Stimulated activated memory B cell treated with anti-CD40 and anti-IgM and Interleukin-4, amounts not matched to agents 10 μg/mL and 1 μg/mL and 100 μg/mL, for 72 hours (primary cell): Measurements from ENCODE around the gene PANK3.
"Not testable (repeated sequence)": the region's sequence is repeated elsewhere in the genome, so short reads cannot be mapped to it uniquely, and the experiment has no call there.

Experiments
- ATAC-seq: fragments of 150-1000 bp; cut with Tn5 transposase; 2 replicates; pipeline ENCODE4 v1.10.0; 2021
- H3K27ac Mint-ChIP-seq: one replicate; pipeline ENCODE4 v1.8.0; 2022; ENCODE audit warnings: mild to moderate bottlenecking, mixed read lengths
- H3K27me3 Mint-ChIP-seq: one replicate; pipeline ENCODE4 v1.8.0; 2022; ENCODE audit warnings: mixed read lengths
- H3K36me3 Mint-ChIP-seq: one replicate; pipeline ENCODE4 v1.8.0; 2022; ENCODE audit warnings: mixed read lengths
- H3K4me1 Mint-ChIP-seq: one replicate; pipeline ENCODE4 v1.8.0; 2022; ENCODE audit warnings: mixed read lengths
- H3K4me3 Mint-ChIP-seq: one replicate; pipeline ENCODE4 v1.8.0; 2022; ENCODE audit warnings: mild to moderate bottlenecking, moderate library complexity, mixed read lengths
- H3K9me3 Mint-ChIP-seq: one replicate; pipeline ENCODE4 v1.8.0; 2022; ENCODE audit warnings: mixed read lengths

PANK3 gene

DNA sequence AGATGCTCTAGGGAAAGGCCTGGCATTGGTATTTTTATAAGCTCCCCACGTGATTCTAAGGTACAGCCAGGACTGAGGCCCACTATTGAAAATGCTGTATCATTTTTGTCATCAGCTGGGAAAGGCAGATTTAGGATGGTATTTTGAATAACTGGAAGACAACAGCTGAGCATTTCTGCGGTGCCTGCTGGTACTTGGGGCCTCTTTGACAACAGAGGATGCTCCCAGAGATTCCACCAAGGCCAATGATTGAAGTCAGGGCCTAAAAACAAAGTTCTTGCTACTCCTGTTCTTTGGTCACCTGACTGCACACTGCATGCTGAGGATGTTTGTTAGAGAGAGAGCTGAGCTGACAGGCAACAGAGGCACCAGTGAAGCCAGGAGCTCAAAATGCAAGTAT, 42.0 kb downstream of the PANK3 start:
- Mint-ChIP-seq H3K9me3 (no peaks in the 10 kb centered on the region), H3K4me3 (no peak overlapping the region), H3K27ac (no peak overlapping the region), H3K36me3 (no peaks in the 10 kb centered on the region), H3K4me1 (no peaks in the 10 kb centered on the region), H3K27me3 (peaks cover 10% of the 10 kb centered on the region)
- ATAC-seq, result no peak

DNA sequence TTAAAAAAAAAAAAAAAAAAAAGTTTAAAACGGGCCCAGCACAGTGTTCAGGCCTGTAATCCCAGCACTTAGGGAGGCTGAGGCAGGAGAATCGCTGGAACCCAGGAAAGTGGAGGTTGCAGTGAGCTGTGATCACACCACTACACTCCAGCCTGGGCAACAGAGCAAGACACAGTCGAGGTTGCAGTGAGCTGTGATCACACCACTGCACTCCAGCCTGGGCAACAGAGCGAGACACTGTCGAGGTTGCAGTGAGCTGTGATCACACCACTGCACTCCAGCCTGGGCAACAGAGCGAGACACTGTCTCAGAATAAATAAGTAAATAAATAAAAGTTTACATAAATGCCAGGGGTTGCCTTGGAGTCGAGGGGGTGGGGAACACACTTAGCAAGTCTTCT, 44.8 kb downstream of the PANK3 start:
- not testable (repeated sequence) for H3K4me1 Mint-ChIP-seq, H3K36me3 Mint-ChIP-seq, H3K9me3 Mint-ChIP-seq, H3K4me3 Mint-ChIP-seq, ATAC-seq, H3K27ac Mint-ChIP-seq
- peaks cover 29% of the 10 kb centered on the region for H3K27me3 Mint-ChIP-seq

DNA sequence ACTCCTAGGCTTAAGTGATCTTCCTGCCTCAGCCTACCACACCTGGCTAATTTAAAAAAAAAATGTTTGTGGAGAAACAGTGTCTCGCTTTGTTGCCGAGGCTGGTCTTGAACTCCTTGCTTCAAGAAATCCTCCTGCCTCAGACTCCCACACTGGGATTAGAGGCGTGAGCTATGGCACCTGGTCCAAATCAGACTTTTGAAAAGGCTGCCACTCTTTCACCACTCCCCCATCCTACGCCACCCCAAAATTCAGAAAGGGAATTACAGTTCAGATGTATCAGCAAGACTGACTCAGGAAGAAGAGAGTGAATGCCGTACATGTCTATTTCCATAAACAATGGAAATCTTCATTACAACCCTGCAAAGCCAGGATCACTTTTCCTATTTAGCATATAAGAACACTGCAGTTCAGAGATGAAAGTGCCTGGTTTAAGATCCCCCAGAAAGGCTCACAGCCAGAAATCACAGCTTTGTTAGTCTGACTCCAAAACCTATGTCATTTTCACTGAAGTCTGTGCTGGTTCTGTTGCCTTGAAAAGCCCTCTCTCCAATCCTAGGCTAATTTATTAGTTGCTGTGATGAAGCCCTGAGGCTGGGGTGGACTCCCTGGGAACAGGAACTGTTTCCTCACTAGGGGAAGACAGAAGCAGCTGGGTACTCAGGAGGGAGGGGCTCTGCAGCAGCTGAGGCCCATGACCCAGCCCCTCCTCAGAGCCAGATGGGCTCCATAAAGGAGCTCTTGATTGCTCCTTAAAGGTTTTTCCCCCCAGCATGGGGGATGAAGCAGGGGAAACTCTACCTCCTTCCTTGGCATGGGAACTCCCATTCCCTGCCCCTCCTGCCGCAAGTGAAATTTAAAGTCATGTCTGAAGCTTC, 46.9 kb downstream of the PANK3 start:
- Mint-ChIP-seq H3K27me3 (peaks cover 44% of the 10 kb centered on the region), H3K27ac (no peak overlapping the region), H3K4me1 (peaks cover 15% of the 10 kb centered on the region), H3K9me3 (peaks cover 4% of the 10 kb centered on the region), H3K36me3 (peaks cover 6% of the 10 kb centered on the region), H3K4me3 (no peak overlapping the region)
- no peak for ATAC-seq

DNA sequence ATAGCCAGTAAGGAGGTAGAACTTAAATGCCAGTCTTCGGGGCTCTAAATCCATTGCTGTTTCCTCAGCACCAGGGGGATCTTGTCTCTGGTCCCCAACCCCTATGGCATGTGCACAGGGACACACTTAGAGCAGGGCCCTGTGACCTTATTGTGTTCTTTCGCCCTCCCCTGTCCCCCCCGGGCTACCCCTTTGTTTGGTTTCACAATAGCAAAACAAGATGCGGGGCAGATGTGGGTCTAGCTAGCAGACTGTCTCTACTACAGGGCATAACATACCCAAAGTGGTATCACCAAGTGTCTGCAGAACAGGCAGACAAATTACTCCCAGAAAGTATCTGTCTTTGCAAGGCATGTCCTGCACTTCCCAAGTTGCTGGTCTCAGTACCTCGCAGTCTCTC, 48.0 kb downstream of the PANK3 start:
- Mint-ChIP-seq H3K27me3 (peaks cover 44% of the 10 kb centered on the region), H3K4me3 (no peak overlapping the region), H3K9me3 (peaks cover 4% of the 10 kb centered on the region), H3K27ac (no peak overlapping the region), H3K4me1 (peaks cover 15% of the 10 kb centered on the region), H3K36me3 (peaks cover 6% of the 10 kb centered on the region)
- ATAC-seq, result no peak

DNA sequence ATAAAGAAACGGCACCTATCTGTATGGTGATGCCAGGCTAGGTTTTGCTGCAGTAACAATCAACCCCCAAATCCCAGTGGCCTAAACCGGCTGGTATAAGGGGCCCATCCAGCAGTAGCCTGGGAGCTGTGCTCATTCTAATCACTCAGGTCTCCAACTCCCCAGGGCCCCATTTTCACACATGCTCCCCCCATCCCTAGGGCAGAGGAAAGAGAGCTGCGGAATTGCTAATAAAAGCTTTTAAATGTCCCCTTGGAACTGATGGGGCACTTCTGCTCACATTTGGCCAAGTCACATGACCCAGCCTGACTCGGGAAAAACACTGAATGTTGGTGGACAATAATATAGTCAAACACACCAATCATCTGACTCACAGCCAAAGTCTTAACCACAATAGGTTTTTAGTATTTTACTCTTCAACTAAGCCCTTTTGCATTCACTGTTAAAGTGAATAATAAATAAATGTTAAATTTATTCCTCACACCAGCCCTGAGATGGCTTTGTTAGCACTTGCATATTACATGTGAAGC, 48.5 kb downstream of the PANK3 start:
- no peak overlapping the region for H3K27ac Mint-ChIP-seq
- peaks cover 6% of the 10 kb centered on the region for H3K36me3 Mint-ChIP-seq
- peaks cover 4% of the 10 kb centered on the region for H3K9me3 Mint-ChIP-seq
- no peak for ATAC-seq
- peak overlapping the region; percentile 50 for H3K4me3 Mint-ChIP-seq
- peaks cover 44% of the 10 kb centered on the region for H3K27me3 Mint-ChIP-seq
- peaks cover 15% of the 10 kb centered on the region for H3K4me1 Mint-ChIP-seq

DNA sequence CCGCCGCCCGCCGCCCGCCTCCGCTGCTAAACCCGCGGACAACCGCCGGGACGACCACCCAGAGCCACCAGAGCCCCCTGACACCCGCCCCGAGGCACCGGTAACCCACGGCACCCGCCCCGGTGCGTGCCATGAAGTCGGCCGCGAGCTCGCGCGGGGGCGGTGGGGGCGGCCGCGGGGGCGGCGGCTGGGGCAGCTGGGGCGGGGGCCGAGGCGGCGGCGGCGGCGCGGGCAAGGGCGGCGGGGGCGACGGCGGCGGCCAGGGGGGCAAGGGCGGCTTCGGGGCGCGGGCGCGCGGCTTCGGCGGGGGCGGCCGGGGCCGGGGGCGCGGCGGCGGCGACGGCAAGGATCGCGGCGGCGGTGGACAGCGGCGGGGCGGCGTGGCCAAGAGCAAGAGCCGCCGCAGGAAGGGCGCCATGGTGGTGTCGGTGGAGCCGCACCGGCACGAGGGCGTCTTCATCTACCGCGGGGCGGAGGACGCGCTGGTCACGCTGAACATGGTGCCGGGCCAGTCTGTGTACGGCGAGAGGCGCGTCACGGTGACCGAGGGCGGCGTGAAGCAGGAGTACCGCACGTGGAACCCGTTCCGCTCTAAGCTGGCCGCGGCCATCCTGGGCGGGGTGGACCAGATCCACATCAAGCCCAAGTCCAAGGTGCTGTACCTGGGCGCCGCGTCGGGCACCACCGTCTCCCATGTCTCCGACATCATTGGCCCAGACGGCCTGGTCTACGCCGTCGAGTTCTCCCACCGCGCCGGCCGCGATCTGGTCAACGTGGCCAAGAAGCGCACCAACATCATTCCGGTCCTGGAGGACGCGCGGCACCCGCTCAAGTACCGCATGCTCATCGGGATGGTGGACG, 49.6 kb downstream of the PANK3 start:
- H3K4me3 Mint-ChIP-seq, result peak overlapping the region; percentile 50

DNA sequence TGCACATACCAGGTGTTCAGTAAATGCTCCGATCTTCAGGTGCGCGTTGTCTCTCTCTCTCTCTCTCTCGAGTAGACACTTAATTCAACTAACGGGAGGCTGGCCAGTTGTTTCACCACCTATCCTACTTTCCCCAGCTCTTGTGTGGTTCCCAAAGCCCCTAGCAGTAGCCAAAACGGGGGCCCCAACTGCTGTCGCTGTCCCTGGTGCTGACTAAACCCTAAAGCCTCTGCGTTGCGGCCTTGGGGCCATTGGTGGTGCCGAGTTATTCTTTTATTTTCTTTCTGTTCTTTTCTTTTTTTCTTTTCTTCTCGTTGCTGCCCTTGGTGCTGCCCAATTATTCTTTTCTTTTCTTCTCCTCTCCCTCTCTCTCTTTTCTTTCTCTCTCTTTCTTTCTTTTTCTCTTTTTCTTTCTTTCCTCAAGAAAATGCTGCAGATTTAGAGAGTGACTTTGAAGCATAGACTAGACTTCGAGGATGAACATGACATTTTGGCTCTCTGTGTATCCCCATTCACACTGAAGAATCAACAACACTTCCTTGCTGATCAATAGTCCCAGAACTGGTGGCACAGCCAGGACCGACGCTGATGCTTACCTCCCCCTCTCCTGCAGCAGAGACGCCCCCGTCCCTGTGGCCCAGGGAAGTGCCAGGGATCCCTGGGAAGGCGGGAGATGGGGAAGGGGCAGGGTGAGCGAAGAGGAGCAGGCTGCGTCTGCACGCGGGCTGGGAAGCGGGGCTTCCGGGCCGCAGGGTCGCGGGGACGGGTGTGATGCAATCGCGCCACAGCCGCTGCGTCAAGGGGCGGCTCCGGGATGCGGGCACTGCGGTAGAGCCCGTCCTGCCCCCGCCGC, 50.4 kb downstream of the PANK3 start, which contains the start of gene FBLL1:
FBLL1 (plus strand) TSS at position 785 of the 853 bp plus-strand sequence. CDS start 200 bp downstream, outside the sequence.
- peak within 1 kb of the TSS; percentile 83 for H3K4me3 Mint-ChIP-seq
- peaks cover 4% of the 10 kb centered on the region for H3K9me3 Mint-ChIP-seq
- H3K4me1 Mint-ChIP-seq, result peaks cover 15% of the 10 kb centered on the region
- peaks cover 6% of the 10 kb centered on the region for H3K36me3 Mint-ChIP-seq
- H3K27me3 Mint-ChIP-seq, result peaks cover 44% of the 10 kb centered on the region
- no peak within 1 kb of the TSS for H3K27ac Mint-ChIP-seq
- ATAC-seq, result peak; percentile 8

More for the DNA sequence above, 49.6 kb downstream of the PANK3 start:
- Mint-ChIP-seq H3K9me3 (peaks cover 4% of the 10 kb centered on the region), H3K27me3 (peaks cover 44% of the 10 kb centered on the region), H3K36me3 (peaks cover 6% of the 10 kb centered on the region), H3K4me1 (peaks cover 15% of the 10 kb centered on the region), H3K27ac (no peak overlapping the region)
- peak; percentile 17 for ATAC-seq

DNA sequence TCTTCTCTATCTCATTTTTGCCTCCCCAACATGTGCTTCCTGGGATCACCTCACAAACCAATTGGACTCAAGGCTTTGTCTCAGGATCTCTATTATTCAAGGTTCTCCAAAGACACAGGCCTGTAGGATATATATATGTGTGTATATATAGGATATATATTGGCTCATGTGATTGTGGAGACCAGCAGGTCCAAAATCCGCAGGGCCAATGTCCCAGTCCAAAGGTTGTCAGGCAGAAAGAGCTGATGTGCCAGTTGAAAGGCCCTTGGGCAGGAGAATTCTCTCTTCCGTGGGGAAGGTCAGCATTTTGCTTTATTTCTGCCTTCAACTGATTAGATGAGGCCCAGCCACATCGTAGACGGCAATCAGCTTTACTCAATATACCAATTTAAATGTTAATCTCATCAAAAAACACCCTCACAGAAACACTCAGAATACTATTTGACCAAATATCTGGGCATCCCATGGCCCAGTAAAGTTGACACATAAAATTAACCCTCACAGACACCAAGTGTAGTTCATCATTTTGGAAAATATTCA, 51.3 kb downstream of the PANK3 start:
- H3K9me3 Mint-ChIP-seq, result peaks cover 4% of the 10 kb centered on the region
- peaks cover 41% of the 10 kb centered on the region for H3K27me3 Mint-ChIP-seq
- peaks cover 6% of the 10 kb centered on the region for H3K36me3 Mint-ChIP-seq
- ATAC-seq, result no peak
- H3K27ac Mint-ChIP-seq, result no peak overlapping the region
- H3K4me3 Mint-ChIP-seq, result no peak overlapping the region
- peaks cover 15% of the 10 kb centered on the region for H3K4me1 Mint-ChIP-seq

DNA sequence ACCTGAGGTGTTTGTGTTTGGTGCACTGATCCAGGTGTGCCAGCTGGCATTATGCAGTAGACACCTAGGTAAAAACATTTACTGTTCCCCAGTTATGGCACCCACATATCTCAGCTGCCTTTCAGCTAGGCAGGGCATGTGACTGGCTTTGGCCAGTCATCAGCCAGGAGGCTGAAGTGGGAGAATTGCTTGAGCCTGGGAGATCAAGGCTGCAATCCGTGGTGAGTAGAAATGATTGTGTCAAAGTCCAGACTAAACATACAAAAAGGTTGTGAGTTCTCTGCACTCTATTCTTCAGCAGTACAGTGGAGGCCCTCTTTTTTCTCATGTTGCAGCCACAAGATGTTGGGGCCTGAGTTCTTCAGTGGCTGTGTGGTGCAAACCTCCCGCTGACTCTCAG, 53.3 kb downstream of the PANK3 start:
- H3K27me3 Mint-ChIP-seq, result peaks cover 28% of the 10 kb centered on the region
- H3K9me3 Mint-ChIP-seq, result peaks cover 4% of the 10 kb centered on the region
- peaks cover 10% of the 10 kb centered on the region for H3K36me3 Mint-ChIP-seq
- H3K4me3 Mint-ChIP-seq, result no peak overlapping the region
- no peak for ATAC-seq
- H3K4me1 Mint-ChIP-seq, result peaks cover 15% of the 10 kb centered on the region
- no peak overlapping the region for H3K27ac Mint-ChIP-seq

DNA sequence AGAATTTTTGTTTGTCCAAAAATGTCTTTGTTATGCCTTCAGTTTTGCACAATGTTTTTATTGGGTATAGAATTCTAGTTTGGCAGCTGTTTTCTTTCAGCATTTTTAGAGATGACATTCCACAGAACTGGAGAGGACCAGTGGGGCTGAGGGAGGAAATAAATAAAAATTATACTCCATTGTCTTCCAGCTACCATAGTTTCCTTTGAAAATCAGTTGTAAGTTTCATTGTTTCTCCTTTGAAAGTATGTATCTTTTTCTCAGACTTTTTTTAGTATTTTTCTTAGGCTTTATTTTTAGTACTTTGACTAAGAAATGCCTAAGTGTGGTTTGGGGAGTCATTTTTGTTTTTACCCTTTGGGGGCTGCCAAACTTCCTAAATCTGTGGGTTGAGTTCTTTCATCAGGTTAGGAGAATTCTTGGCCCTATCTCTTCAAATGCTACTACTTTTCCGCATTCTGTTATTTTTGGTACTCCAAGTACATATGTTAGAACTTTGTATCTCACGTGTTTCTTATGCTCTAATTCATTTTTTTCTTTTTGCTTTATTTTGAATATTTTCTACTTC, 65.2 kb downstream of the PANK3 start:
- H3K4me3 Mint-ChIP-seq, result no peak overlapping the region
- no peak overlapping the region for H3K27ac Mint-ChIP-seq
- no peaks in the 10 kb centered on the region for H3K27me3 Mint-ChIP-seq

DNA sequence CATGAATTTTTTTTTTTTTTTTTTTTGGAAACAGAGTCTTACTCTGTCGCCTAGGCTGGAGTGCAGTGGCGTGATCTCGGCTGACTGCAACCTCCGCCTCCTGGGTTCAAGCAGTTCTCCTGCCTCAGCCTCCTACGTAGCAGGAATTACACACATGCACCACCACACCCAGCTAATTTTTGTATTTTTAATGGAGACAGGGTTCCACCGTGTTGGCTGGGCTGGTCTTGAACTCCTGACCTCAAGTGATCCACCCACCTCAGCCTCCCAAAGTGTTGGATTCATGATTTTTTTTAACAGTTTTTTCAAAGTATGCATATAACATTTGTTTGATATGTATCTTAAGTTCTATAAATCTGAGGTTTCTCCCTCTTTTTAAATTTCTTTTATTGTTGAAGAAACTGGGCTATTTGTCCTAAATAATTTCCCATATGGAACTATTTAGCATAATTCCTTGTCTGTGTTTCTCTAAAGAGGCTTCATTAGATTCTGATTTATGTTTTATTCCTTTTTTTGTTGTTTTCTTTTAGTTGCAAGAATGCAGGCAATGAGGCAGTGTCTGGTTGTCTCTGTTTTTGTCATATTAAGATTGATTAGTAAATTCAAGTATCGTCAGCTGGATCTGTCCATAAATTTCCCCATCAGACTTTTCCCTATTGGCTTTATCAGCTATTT, 76.5 kb downstream of the PANK3 start:
- Mint-ChIP-seq H3K4me1 (no peaks in the 10 kb centered on the region), H3K27ac (no peak overlapping the region), H3K36me3 (peaks cover 55% of the 10 kb centered on the region)

More for the DNA sequence above, 65.2 kb downstream of the PANK3 start:
- no peaks in the 10 kb centered on the region for H3K4me1 Mint-ChIP-seq
- peaks cover 94% of the 10 kb centered on the region for H3K36me3 Mint-ChIP-seq
- no peak for ATAC-seq
- peaks cover 8% of the 10 kb centered on the region for H3K9me3 Mint-ChIP-seq

More for the DNA sequence above, 76.5 kb downstream of the PANK3 start:
- Mint-ChIP-seq H3K27me3 (no peaks in the 10 kb centered on the region), H3K9me3 (no peaks in the 10 kb centered on the region), H3K4me3 (no peak overlapping the region)
- no peak for ATAC-seq
